ENCODE results near the gene CLPTM1L.

Gene CLPTM1L

DNA sequence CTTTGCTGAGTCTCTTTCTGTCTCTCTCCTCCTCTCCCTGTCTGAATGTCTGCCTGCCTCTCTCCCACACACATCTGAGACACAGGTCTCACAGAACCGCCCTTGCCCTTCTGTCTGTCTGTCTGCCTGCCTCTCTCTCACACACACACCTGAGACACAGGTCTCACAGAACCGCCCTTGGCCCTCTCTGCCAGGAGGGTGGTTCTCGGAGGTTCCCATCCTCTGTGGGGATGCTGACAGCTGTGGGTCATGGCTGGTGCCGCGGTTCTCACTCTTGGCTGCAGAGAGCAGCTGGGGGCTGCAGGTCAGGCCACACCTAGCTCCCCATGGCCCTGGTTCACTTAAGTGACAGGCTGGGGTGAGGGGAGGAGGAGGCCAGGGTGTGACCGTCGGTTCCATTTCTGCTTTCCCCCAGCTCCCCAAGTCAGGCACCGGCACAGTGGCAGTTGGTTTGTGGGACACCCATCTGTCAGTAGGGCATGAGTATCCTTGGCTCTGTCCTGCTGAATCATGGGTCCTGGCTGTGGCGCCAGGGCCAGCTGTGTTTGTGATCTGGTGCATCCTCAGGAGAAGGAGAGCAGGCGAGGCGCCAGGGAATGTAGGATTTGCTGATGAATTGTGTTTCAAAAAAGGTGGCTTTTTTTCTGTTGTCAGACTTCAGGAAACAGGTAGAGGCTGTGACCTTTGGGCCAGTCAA is 42.3 kb upstream of the CLPTM1L start:
- Histone ChIP-seq H3K27me3 (ENCODE audit: control insufficient read depth, insufficient read depth, low read length) (peaks cover 94% of the 10 kb centered on the region), H3K27ac (ENCODE audit: low read depth, low read length) (no peak overlapping the region), H3K9ac (ENCODE audit: low read length) (no peak overlapping the region), H3K4me1 (ENCODE audit: control insufficient read depth, insufficient read depth, low read length) (peaks cover 8% of the 10 kb centered on the region; the same call in 1 of the 2 replicates), H3K4me3 (ENCODE audit: low read depth, low read length) (no peak overlapping the region), H3K36me3 (ENCODE audit: control insufficient read depth, insufficient read depth, low read length) (no peaks in the 10 kb centered on the region), H3K9me3 (ENCODE audit: control insufficient read depth, insufficient read depth, low read depth, low read length) (no peaks in the 10 kb centered on the region)

DNA sequence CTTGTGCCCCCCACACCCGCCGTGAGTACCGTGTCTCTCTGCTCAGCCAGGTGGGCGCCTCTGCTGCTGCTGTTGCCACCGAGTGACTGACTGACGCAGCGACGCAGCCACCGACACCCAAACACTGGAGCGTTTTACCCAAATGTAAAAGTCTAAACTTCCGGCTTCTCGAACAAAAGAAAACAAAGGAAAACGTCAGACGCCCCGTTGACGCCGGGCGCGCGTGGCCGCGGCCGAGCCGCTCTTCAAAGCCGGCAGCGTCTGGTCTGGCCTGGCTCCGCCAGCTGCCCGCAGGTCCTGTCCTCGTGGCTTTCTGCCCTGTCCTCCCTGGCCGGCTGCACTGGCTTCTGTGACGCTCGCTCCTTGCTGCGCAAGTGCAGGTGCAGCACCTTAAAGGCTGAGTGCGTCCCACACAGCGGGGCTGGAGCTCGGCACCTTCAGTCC is 41.4 kb upstream of the CLPTM1L start:
- Histone ChIP-seq H3K4me1 (ENCODE audit: control insufficient read depth, insufficient read depth, low read length) (peaks cover 8% of the 10 kb centered on the region; the same call in 1 of the 2 replicates), H3K9ac (ENCODE audit: low read length) (peak overlapping the region; percentile 54), H3K9me3 (ENCODE audit: control insufficient read depth, insufficient read depth, low read depth, low read length) (no peaks in the 10 kb centered on the region), H3K4me3 (ENCODE audit: low read depth, low read length) (peak overlapping the region; percentile 66), H3K36me3 (ENCODE audit: control insufficient read depth, insufficient read depth, low read length) (no peaks in the 10 kb centered on the region), H3K27me3 (ENCODE audit: control insufficient read depth, insufficient read depth, low read length) (peaks cover 90% of the 10 kb centered on the region), H3K27ac (ENCODE audit: low read depth, low read length) (no peak overlapping the region)

DNA sequence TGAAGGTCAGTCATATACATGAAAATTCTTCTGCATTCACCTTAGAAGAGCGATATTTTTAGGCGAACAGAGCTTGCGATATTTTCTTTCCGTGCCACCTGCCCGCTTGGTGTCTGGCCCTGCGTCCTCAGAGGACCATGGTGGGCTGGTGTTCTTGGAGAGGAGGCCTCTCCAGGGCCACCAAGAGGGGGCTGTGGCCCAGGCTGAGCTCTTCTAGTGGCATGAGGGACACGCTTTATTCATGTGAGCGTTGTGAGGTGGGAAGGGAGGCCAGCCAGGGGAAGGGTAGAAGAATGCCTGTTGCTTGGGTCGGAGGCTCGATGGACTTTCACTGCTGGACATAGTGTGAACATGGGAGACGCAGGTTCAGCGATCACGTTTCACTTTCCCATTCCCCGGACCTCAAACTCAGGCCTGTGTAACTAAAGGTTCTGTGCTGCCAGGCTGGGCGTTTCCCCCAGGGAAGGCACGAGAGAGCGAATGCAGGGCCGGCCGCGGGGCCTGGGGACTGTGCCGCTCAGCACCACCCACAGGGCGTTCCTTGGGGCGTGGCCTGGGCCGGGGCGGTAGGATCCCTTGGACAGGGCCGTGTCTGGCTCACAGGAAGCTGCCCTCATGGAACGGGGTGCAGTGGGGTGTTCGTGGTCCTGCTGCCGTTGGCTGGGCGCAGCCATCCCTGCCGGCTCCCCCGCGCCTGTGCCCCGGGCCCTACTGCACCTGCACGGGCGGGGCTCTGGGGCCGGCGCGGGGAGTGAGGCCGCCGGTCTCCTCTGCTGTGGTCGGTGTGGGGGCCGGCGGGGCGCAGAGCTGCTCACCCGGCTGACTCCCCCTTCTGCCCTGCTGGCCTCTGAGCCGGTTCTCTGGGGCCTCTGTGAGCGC is 40.7 kb upstream of the CLPTM1L start:
- Histone ChIP-seq H3K27me3 (ENCODE audit: control insufficient read depth, insufficient read depth, low read length) (peaks cover 90% of the 10 kb centered on the region), H3K36me3 (ENCODE audit: control insufficient read depth, insufficient read depth, low read length) (no peaks in the 10 kb centered on the region), H3K4me1 (ENCODE audit: control insufficient read depth, insufficient read depth, low read length) (peaks cover 10% of the 10 kb centered on the region; the same call in 1 of the 2 replicates), H3K27ac (ENCODE audit: low read depth, low read length) (no peak overlapping the region), H3K9me3 (ENCODE audit: control insufficient read depth, insufficient read depth, low read depth, low read length) (no peaks in the 10 kb centered on the region), H3K4me3 (ENCODE audit: low read depth, low read length) (peak overlapping the region; percentile 66), H3K9ac (ENCODE audit: low read length) (peak overlapping the region; percentile 54)

DNA sequence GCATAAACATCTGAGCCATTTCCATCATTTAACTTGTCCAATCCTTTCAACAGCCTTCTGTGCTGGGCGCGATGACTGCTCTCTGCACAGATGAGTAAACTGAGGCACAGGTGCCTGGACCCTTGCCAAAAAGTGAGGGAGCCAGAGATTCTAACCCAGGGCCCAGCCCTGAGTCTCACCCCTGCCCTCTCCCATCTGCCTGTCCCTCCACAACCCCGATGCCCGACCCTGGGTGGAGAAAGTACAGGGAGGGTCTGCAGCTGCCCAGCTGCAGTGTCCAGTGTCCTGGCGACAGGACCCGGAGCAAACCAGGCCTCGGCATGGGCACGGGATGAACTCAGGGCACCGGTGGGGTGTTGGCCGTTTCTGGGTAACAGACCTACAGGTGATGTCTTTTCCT is 39.6 kb upstream of the CLPTM1L start:
- peaks cover 90% of the 10 kb centered on the region for H3K27me3 ChIP-seq (ENCODE audit: control insufficient read depth, insufficient read depth, low read length)
- no peak overlapping the region for H3K9ac ChIP-seq (ENCODE audit: low read length)
- H3K27ac ChIP-seq (ENCODE audit: low read depth, low read length) = no peak overlapping the region
- peaks cover 12% of the 10 kb centered on the region; the same call in 1 of the 2 replicates for H3K4me1 ChIP-seq (ENCODE audit: control insufficient read depth, insufficient read depth, low read length)
- H3K4me3 ChIP-seq (ENCODE audit: low read depth, low read length) = no peak overlapping the region
- H3K36me3 ChIP-seq (ENCODE audit: control insufficient read depth, insufficient read depth, low read length) = no peaks in the 10 kb centered on the region
- H3K9me3 ChIP-seq (ENCODE audit: control insufficient read depth, insufficient read depth, low read depth, low read length) = peaks cover 4% of the 10 kb centered on the region; the same call in 1 of the 2 replicates

DNA sequence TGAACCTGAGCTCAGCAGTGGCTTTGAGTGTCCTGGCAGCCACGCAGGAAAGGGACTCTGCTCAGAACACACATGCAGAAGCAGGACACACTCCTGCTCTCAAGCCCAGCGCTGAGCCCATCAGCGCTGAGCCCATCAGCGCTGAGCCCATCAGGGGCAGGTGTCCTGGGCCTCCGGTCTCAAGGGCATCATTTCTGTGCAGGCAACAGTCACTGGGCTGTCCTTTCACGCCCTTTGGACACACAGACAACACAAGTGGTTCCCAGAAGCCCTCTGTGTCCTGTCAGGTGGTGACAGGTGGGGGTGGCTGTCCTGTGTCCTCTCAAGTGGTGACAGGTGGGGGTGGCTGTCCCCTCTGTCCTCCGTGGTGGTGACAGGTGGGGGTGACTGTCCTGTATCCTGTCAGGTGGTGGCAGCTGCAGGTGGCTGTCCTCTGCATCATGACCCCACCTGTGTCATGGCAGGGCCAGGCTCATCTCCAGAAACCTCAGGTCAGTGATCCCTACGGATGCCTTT is 39.0 kb upstream of the CLPTM1L start:
- Histone ChIP-seq H3K27me3 (ENCODE audit: control insufficient read depth, insufficient read depth, low read length) (peaks cover 89% of the 10 kb centered on the region), H3K4me3 (ENCODE audit: low read depth, low read length) (no peak overlapping the region), H3K9me3 (ENCODE audit: control insufficient read depth, insufficient read depth, low read depth, low read length) (peaks cover 9% of the 10 kb centered on the region; the same call in 1 of the 2 replicates), H3K27ac (ENCODE audit: low read depth, low read length) (no peak overlapping the region), H3K9ac (ENCODE audit: low read length) (no peak overlapping the region), H3K36me3 (ENCODE audit: control insufficient read depth, insufficient read depth, low read length) (no peaks in the 10 kb centered on the region), H3K4me1 (ENCODE audit: control insufficient read depth, insufficient read depth, low read length) (peaks cover 12% of the 10 kb centered on the region; the same call in 1 of the 2 replicates)

DNA sequence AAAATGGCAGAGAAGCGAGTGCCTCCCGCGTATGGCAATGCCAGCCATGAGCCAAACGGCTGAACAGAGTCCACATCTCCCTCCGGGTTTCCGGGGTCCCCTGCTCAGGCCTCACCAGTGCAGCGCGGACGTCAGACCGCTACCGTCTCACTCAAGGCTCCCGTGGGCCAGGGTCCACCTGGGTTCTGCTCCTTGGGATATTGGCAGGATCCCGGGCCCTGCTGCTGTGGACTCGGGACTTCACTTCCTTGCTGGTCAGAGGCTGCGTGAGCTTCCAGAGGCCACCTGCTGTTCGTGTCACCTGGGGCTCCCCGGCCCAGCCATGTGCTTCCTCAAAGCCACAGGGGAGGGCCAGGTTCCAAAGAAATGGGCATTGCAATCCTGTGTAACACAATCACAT is 38.4 kb upstream of the CLPTM1L start:
- Histone ChIP-seq H3K4me1 (ENCODE audit: control insufficient read depth, insufficient read depth, low read length) (peaks cover 12% of the 10 kb centered on the region; the same call in 1 of the 2 replicates), H3K27ac (ENCODE audit: low read depth, low read length) (no peak overlapping the region), H3K9ac (ENCODE audit: low read length) (no peak overlapping the region), H3K27me3 (ENCODE audit: control insufficient read depth, insufficient read depth, low read length) (peaks cover 86% of the 10 kb centered on the region), H3K4me3 (ENCODE audit: low read depth, low read length) (no peak overlapping the region), H3K36me3 (ENCODE audit: control insufficient read depth, insufficient read depth, low read length) (no peaks in the 10 kb centered on the region), H3K9me3 (ENCODE audit: control insufficient read depth, insufficient read depth, low read depth, low read length) (peaks cover 12% of the 10 kb centered on the region; the same call in 1 of the 2 replicates)

DNA sequence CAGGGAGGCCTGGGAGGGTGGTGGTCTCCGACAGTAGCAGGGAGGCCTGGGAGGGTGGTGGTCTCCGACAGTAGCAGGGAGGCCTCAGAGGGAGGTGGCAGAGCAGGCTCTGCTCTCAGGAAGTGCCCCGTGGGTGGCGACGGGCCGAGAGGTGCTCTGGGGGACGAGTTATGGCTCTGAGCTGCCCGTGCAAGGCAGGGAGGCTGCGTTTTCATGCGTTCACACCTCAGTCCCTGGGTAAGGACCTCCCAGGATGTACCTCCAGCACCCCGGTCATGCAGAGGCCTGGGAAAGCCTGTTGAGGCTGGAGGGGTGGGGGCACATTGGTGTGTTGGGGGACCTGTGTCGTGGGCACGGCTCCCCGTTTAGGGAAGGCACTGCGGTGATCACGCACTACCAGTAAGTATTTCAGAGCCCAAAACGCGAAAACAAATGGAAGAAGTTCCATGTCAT is 37.4 kb upstream of the CLPTM1L start:
- Histone ChIP-seq H3K4me3 (ENCODE audit: low read depth, low read length) (no peak overlapping the region), H3K4me1 (ENCODE audit: control insufficient read depth, insufficient read depth, low read length) (peaks cover 12% of the 10 kb centered on the region; the same call in 1 of the 2 replicates), H3K27me3 (ENCODE audit: control insufficient read depth, insufficient read depth, low read length) (peaks cover 76% of the 10 kb centered on the region), H3K9ac (ENCODE audit: low read length) (no peak overlapping the region), H3K9me3 (ENCODE audit: control insufficient read depth, insufficient read depth, low read depth, low read length) (peaks cover 12% of the 10 kb centered on the region; the same call in 1 of the 2 replicates), H3K36me3 (ENCODE audit: control insufficient read depth, insufficient read depth, low read length) (no peaks in the 10 kb centered on the region), H3K27ac (ENCODE audit: low read depth, low read length) (no peak overlapping the region)

DNA sequence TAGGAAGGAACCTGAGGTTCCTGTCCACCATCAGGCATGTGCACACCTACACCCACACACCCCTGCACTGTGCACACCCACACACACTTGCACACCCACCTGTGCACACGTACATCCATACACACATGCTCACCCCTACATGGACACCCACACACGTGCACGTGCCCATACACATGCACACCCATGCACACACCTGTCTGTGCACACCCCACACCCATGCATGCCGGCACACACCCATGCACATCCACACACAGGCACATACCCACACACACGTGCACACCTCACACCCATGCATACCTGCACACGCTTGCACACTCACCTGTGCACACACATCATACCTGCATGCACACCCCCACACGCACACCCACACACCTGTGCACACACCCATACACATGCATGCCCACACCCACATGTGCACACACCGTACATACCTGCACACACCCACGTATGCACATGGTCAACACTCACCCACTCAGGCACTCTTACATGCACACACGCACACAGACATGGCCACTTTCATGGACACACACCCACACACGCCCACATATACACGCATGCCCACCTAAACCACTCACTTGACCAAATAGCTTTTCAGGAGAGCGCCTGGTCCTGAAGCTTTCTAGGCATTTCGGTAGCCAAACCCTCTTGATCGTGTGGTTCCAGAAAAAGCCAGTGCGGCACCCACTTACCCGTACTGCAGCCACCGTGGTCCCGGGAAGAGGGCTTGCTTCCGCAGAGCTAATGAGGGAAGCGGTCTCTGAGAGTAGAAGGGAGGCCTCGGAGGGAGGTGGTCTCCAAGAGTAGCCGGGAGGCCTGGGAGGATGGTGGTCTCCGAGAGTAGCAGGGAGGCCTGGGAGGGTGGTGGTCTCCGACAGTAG is 36.7 kb upstream of the CLPTM1L start:
- peaks cover 69% of the 10 kb centered on the region for H3K27me3 ChIP-seq (ENCODE audit: control insufficient read depth, insufficient read depth, low read length)
- H3K4me1 ChIP-seq (ENCODE audit: control insufficient read depth, insufficient read depth, low read length) = peaks cover 11% of the 10 kb centered on the region; the same call in 1 of the 2 replicates
- no peaks in the 10 kb centered on the region for H3K36me3 ChIP-seq (ENCODE audit: control insufficient read depth, insufficient read depth, low read length)
- H3K9ac ChIP-seq (ENCODE audit: low read length) = no peak overlapping the region
- no peak overlapping the region for H3K4me3 ChIP-seq (ENCODE audit: low read depth, low read length)
- H3K27ac ChIP-seq (ENCODE audit: low read depth, low read length) = no peak overlapping the region
- peaks cover 12% of the 10 kb centered on the region; the same call in 1 of the 2 replicates for H3K9me3 ChIP-seq (ENCODE audit: control insufficient read depth, insufficient read depth, low read depth, low read length)

DNA sequence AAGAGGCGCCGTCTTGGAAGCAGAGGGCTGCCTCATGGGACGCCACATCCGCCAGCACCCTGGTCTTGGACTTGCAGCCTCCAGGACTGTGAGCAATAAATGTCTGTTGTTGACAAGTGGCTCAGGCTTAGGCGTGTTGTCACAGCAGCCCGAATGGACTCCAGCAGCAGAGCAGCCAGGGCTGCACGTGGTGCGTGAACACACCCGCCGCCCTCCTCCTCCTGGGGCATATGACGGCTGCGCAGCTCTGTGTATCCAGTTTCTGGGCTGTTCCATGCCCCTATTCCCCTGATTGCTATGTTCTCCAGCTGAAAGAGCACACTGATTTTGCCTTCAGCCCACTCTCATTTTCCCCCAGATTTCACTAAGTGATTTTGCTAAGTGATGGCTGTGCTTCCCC is 36.0 kb upstream of the CLPTM1L start:
- Histone ChIP-seq H3K9me3 (ENCODE audit: control insufficient read depth, insufficient read depth, low read depth, low read length) (peaks cover 12% of the 10 kb centered on the region; the same call in 1 of the 2 replicates), H3K36me3 (ENCODE audit: control insufficient read depth, insufficient read depth, low read length) (no peaks in the 10 kb centered on the region), H3K4me3 (ENCODE audit: low read depth, low read length) (no peak overlapping the region), H3K27ac (ENCODE audit: low read depth, low read length) (no peak overlapping the region), H3K27me3 (ENCODE audit: control insufficient read depth, insufficient read depth, low read length) (peaks cover 62% of the 10 kb centered on the region), H3K4me1 (ENCODE audit: control insufficient read depth, insufficient read depth, low read length) (peaks cover 8% of the 10 kb centered on the region; the same call in 1 of the 2 replicates), H3K9ac (ENCODE audit: low read length) (no peak overlapping the region)

All from HUES6 (cell line).